Femur (tissue), 1 donor: Measurements from ENCODE around the gene STRBP.
A peak's percentile ranks its signal among the peaks of the same experiment; 100 is the strongest.

Source experiments
- DNase-seq: peaks from one replicate; pipeline ENCODE4 v3.0.0-alpha.2; 2017

Gene STRBP

DNA sequence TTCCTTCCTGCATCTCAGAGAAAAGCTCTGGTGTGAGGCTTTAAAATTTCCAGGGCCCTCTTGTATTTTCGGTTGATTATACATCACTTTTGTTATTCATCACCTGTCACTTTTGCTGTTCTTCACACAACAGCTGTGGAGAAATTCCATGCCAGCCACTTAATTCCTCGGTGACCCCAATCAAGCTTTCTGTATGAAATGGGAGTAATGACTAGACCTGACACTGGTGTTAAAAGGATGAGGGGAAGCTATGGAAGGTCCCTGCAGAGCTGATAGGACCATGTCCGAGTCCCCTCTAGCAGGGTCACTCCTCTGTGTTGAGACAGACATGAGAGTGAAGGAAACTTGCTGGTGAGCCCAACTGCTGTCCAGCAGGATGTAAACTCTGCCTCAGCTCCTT, 175.2 kb downstream of the STRBP start:
- no peak for DNase-seq

DNA sequence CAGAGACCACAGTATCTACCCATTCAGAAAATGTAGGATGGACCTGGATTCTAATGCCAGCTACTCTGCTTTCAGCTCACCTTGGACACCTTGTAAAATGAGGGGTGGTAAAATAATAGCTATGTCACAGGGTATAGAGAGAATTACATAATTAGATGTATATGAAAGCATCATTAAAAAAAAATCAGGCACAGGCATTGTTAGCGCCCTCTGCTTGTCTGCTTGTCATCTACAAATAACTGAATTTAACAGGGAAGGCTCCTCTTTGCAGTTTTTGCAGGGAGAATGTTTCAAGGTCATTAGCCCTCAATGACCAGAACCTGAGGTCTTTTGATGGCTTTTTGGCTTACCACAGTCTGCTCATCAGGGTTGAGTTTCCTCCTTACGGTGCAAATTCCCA, 176.9 kb downstream of the STRBP start:
- DNase-seq, result no peak

DNA sequence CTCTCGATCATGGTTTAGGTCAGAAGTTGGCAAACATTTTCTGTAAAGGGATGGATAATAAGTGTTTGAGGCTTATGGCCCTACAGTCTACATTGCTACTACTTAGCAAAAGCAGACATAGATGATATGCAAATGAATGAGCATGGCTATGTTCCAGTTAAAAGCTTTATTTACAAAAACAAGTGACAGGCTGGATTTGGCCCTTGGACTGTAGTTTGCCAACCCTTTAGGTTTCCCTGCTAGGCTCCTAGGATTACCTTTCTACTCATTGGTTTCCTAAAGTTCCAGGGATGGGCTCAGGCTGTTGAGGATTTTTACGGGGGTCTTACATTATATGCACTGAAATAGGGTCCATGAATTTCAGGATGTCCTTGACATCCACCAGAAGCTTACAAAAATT, 177.4 kb downstream of the STRBP start:
- no peak for DNase-seq

DNA sequence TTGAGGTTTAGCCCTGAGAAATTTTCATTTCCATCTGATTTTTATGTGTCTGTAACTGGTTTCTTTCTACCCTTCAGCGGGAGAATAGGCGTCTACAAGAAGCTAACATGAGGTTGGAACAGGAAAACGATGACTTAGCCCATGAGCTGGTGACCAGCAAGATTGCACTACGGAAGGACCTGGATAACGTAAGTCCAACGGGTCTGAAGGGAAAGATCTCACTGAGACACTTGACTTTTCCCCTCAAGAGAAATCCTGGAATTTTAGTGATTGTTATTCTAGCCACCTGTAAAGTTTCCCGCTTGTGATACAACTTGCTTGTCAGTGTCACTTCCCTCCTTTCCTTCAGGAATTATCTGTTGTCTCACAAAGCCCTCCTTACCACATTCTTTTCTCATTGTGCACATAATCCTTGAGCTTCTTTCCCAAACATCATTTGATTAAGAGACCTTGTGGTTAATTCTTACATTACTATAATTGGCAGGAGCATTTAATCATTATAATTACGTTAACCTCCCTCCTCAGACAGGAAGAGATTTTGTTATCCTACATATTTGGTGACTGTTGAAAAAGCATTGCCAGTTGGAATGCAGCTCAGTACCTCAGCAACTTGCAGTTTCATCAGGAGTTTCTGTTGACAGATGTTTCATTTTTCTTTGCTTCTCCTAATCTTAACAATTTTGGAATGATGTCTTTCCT, 178.0 kb downstream of the STRBP start:
- DNase-seq, result no peak

DNA sequence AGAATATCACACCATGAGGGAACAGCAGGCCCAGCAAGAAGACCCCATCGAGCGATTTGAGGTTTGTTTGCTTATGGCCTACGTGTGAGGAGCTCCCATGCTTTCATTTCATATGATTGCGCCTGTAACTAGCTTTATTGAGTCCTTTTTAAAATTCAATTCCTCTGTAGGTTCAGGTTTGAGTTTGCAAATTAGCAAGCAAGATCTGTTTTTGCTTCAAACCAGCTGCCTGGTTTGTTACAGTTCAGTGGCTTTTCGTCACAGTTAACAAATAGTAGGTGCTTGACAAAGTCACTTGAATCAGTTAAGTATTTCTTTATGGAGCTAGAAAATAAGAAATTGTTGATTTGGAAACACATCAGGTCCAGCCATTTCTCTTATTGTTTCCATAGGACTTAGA, 178.6 kb downstream of the STRBP start:
- no peak for DNase-seq

DNA sequence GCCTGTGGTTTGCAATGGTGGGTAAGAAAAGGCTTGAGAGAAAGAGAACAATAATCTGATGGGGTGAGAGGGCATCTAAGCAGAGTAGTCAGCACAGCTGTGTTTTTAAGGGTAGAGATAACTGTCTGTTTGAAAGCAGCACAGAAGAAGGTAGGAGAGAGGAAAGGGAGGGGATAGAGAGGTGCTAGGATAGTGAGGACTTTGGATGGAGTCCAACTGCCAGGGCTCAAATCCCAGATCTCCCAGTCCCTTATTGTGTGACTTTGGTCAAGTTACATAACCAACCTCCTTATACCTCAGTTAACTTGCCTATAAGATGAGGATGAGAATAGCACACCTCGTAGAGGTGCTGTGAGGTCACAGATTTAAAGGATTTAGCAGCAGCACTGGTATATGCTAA, 179.3 kb downstream of the STRBP start:
- DNase-seq, result no peak

DNA sequence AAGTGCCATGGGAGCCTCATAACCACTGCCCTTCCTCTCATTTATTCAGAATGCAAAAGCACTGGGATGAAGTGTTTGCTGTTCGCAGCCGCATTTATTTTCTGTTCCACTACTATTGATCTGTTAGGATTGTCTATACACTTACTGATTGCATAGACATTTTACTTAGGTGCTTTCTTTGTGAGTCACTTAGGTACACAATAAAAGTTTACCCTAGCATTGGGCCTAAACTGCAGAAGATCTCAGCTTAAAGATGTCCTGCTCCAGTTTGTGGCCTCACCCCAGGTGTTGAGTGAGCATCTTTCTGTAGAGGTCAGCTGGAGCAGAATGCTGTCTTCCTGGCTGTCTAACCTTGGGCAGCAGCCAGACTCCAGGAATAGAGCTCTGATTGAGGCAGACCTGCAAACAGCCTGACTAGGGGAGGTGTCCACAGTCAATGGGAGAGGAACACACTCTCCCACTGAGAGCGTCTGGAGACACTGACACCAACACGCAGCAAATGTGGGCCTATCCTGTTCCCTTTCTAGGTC, 181.0 kb downstream of the STRBP start:
- DNase-seq, result no peak

DNA sequence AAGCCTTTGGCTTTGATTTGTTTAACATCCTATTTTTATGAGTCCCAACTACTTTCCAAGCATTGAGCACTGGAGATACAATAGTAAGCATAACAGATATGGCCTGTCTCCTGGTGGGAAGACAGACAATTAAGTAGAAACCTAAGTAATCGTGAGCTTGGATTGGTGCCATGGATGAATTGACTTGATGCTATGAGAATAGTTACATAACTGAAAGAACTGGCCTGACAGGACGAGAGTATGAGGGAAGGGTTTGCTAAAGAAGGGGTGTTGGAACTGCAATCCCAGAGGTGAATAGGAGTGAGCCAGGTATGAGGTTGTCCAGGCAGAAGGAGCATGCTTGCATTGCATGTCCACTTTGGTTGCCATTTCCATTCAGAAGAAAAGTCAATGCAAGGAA, 182.5 kb downstream of the STRBP start:
- no peak for DNase-seq

DNA sequence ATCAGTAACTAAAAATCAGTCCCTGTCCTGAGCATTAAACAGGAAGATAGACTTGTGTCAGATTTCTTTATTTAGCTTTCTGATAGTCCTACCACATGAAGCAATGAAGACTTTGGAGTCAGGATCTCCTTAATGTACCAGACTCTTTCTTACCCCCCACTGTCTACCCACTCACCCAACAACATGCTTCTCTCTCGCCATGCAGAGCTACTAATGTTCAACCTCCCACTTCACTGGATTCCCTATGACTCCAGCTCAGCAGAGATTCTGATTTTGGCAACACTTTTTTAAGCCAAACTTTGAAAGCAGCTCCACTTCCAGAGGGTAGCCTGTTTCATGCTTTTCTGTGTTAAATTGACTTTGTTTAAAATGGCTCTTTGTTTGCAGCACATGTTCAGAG, 184.1 kb downstream of the STRBP start:
- DNase-seq, result no peak

DNA sequence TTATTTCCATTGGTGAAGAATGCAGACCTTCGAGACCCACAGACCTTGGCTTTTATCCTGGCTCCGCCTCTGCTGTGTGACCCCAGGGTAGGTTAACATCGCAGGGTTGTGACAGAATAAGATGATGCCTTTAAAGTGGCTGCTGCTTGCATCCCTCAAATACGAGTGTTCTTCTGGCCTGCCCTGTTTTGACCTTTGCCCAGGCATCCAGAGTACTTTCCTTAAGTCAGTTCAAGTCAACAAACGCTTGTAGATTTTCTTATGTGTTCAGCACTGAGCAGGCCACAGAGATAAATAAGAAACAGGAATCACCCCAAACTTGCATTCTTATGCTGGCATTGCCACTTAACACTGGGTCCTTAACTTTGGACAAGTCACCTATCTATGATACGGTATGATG, 184.7 kb downstream of the STRBP start:
- DNase-seq, result no peak

DNA sequence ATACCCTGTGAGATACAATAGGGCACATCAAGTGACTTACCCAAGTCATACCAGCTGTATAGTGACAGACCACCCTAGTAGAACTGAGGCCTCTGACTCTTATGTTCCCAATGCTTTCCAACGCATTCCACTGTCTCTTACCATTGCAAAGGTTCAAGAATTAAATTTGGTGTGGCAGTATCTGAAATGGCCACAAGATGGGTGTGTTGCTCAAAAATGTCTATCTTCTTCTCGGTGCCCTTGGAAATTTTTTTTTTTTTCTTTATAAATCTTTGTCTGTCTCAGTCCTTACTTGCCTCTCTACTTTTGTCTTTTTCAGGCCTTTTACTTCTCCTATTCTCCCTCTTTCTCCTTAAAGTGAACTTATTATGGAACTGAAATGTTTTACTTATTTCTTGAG, 186.6 kb downstream of the STRBP start:
- peak; percentile 31 for DNase-seq

DNA sequence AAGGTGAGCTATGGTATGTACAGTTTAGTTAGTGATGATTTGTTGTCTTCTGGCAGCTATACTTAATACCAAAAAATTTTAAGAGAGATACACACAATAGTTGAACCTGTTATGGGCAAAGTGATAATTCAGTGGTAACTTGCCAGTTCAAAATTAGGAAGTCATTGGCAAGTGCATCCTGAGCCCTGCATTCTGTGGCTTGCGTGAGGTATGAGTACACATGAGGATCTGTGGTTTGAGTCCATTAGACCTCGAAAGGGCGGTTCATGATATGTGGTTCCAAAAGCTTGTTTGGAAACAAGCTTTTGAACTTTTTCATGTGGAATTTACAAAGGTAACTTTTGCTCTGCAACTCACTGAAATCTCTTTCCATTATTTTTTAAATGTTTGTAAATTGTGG, 187.9 kb downstream of the STRBP start:
- no peak for DNase-seq

DNA sequence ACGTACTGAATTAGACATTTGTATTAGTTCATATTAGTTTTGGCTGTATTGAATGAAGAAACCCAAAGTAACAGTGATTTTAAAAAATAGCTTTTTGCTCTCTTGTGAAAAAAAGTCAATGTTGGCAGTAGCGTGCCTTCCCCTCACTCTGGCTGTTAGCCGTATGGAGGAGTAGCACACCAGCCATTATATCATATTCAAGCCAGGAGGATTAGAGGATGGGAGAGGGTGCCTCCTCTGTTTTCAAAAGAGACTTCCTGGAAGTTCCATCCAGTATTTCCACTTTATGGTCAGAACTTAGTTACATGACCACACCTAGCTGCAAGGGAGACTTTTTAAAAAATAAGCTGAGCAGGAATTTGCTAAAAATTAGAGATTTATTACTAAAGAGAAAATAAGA, 193.8 kb downstream of the STRBP start:
- peak; percentile 36 for DNase-seq

DNA sequence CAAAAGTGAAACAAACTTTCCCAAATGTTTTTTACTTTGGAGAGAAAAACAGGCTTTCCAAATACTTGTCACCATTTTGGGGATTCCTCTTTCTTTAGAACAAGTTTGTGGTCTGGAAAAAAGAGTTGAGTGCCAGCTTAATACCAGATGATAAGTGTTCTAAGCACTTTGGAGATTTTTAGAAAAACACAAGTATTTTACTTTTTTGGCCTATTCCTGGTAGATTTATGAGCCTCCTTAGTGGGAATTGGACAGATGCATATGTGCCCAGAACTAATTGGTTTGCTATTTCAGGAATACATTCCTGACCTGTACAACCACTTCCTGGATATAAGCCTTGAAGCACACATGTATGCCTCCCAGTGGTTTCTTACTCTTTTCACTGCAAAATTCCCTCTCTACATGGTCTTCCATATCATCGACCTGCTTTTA, 194.4 kb downstream of the STRBP start:
- no peak for DNase-seq

DNA sequence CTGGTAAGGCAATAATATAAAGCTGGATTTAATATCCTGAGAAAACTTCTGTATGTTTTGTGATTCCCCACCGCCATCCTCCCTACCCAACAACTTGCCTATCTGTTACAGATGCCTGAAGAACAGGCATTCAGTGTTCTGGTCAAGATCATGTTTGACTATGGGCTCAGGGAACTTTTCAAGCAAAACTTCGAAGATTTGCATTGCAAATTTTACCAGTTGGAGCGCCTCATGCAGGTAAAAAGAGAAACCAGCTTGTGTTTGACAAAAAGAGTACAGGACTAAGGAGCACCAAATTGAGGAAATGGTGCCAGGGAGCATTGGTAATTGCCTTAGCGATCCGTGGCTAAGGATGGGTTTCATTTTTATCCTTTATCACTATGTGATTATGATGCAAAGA, 194.9 kb downstream of the STRBP start:
- DNase-seq, result no peak

DNA sequence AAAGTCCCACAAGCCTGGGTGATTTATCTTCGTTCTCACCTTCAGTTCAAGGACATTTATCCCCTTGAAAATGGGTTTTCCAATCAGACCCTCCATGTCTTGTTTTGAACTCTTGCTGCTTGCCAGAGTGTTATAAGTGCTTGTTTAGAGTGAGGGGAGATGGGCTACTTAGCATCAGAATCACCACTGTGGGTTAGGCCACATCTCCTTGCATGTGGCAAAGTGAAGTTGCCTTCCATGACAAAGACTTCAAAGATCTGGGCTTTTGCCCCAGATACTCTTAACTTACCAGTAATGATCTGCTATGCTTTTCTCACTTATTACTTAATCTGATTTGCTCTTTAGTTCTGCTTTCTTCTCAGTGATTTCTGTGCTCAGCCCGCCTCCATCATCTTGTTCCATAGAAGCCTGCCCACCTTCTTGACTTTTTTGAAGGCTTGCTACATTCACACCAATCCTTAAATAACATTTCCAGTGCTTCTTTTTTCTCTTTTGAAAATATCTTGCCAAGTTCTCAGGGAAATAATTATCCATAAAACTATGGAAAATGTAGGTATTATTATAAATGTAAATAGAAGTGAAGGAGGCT, 195.9 kb downstream of the STRBP start:
- no peak for DNase-seq
